ENCODE results near the gene APLF. TPM values are rescaled to one million over a fixed set of nuclear protein-coding genes. Genes with fewer than 3 reads are reported as not detected.
"Not testable (repeated sequence)": the region's sequence is repeated elsewhere in the genome, so short reads cannot be mapped to it uniquely, and the experiment has no call there.

Gene APLF
- polyA plus RNA-seq, 1 donor, result 1.3 TPM

- DNase-seq (ENCODE audit: low read depth), result not testable (repeated sequence)
These were observed 61.8 kb downstream of the APLF start for GRCh38 chr2:68529156-68529555.

- not testable (repeated sequence) for DNase-seq (ENCODE audit: low read depth)
These were observed 62.3 kb downstream of the APLF start for GRCh38 chr2:68529651-68530050.

- DNase-seq (ENCODE audit: low read depth), result no peak
These were observed 68.6 kb downstream of the APLF start for GRCh38 chr2:68536000-68536399.

- DNase-seq (ENCODE audit: low read depth), result no peak
These were observed 69.6 kb downstream of the APLF start for GRCh38 chr2:68537011-68537410.

GRCh38 chr2:68537809-68538208, 70.4 kb downstream of the APLF start:
- no peak for DNase-seq (ENCODE audit: low read depth)

GRCh38 chr2:68544811-68545210, 77.4 kb downstream of the APLF start:
- no peak for DNase-seq (ENCODE audit: low read depth)

GRCh38 chr2:68548396-68548795, 81.0 kb downstream of the APLF start:
- DNase-seq (ENCODE audit: low read depth), result no peak

- no peak for DNase-seq (ENCODE audit: low read depth)
These were observed 85.7 kb downstream of the APLF start for GRCh38 chr2:68553098-68553497.

GRCh38 chr2:68555425-68556206, 88.2 kb downstream of the APLF start:
- DNase-seq (ENCODE audit: low read depth), result not testable (repeated sequence)

- no peak for DNase-seq (ENCODE audit: low read depth)
These were observed 89.0 kb downstream of the APLF start for GRCh38 chr2:68556381-68556780.

GRCh38 chr2:68558576-68558975, 91.2 kb downstream of the APLF start:
- no peak for DNase-seq (ENCODE audit: low read depth)

- DNase-seq (ENCODE audit: low read depth), result no peak
These were observed 92.3 kb downstream of the APLF start for GRCh38 chr2:68559692-68560091.

GRCh38 chr2:68560545-68560944, 93.2 kb downstream of the APLF start:
- no peak for DNase-seq (ENCODE audit: low read depth)

- no peak for DNase-seq (ENCODE audit: low read depth)
These were observed 94.0 kb downstream of the APLF start for GRCh38 chr2:68561372-68561771.

- no peak for DNase-seq (ENCODE audit: low read depth)
These were observed 95.5 kb downstream of the APLF start for GRCh38 chr2:68562934-68563333.

GRCh38 chr2:68564426-68564825, 97.0 kb downstream of the APLF start:
- DNase-seq (ENCODE audit: low read depth), result no peak

- DNase-seq (ENCODE audit: low read depth), result no peak
These were observed 97.9 kb downstream of the APLF start for GRCh38 chr2:68565273-68565672.

- no peak for DNase-seq (ENCODE audit: low read depth)
These were observed 98.5 kb downstream of the APLF start for GRCh38 chr2:68565858-68566257.

- DNase-seq (ENCODE audit: low read depth), result no peak
These were observed 99.0 kb downstream of the APLF start for GRCh38 chr2:68566362-68566761.

- DNase-seq (ENCODE audit: low read depth), result no peak
These were observed 100.7 kb downstream of the APLF start for GRCh38 chr2:68568116-68568515.

GRCh38 chr2:68569604-68570003, 102.2 kb downstream of the APLF start:
- no peak for DNase-seq (ENCODE audit: low read depth)

- not testable (repeated sequence) for DNase-seq (ENCODE audit: low read depth)
These were observed 103.0 kb downstream of the APLF start for GRCh38 chr2:68570434-68570833.

GRCh38 chr2:68574202-68574791, 106.9 kb downstream of the APLF start:
- DNase-seq (ENCODE audit: low read depth), result no peak

All from forelimb muscle (tissue), 1 donor.